IMR-90 (cell line): ENCODE data around the gene CLBA1. TPM values are rescaled to one million over a fixed set of nuclear protein-coding genes. Genes with fewer than 3 reads are reported as not detected.

Experiments
- ATAC-seq: fragments of 200-7000 bp; cut with Tn5 transposase; 2 replicates; pipeline ENCODE4 v1.9.1; 2020; ENCODE audit warnings: low read depth, mild to moderate bottlenecking, moderate library complexity
- BruUV-seq: library from RNA; stranded (reverse); fragments of 400-500 nt; replicated peaks from 2 replicates; lab custom pipeline; 2021; lab: Mats Ljungman, UMichigan
- CTCF ChIA-PET: fragments of 300-600 bp; formaldehyde crosslinking; extraction: SDS; loops from one replicate; lab custom pipeline; 2021; ENCODE audit warnings: antibody characterized with exemption; lab: Yijun Ruan, JAX
- POLR2A ChIA-PET: fragments of 300-600 bp; sonication (Branson Sonifier 250); formaldehyde crosslinking; loops from one replicate; lab custom pipeline; 2022; ENCODE audit warnings: antibody characterized with exemption; ENCODE audit not compliant: unreplicated experiment; lab: Charles Lee
- DNase-seq: peaks from one replicate; pipeline ENCODE4 v3.0.0; 2013
- H2AFZ ChIP-seq: replicated peaks from 2 replicates; pipeline ENCODE3; 2013; ENCODE audit warnings: low read length, mild to moderate bottlenecking; ENCODE audit not compliant: poor library complexity
- H2AK5ac ChIP-seq: 2 replicates; pipeline ENCODE4 v1.6.1; 2013; ENCODE audit warnings: low read depth, low read length, inconsistent platforms
- H2AK9ac ChIP-seq: replicated peaks from 2 replicates; pipeline ENCODE3; 2013; ENCODE audit warnings: mild to moderate bottlenecking, low read depth, low read length, moderate library complexity; ENCODE audit not compliant: poor library complexity
- H2BK120ac ChIP-seq: 2 replicates; pipeline ENCODE4 v1.6.1; 2013; ENCODE audit warnings: low read depth, low read length, inconsistent platforms
- H2BK15ac ChIP-seq: 3 replicates; pipeline ENCODE4 v1.6.1; 2013; ENCODE audit warnings: low read depth, low read length, inconsistent platforms
- H2BK20ac ChIP-seq: 2 replicates; pipeline ENCODE4 v1.6.1; 2013; ENCODE audit warnings: low read depth, mild to moderate bottlenecking, inconsistent platforms, low read length, moderate library complexity
- H2BK5ac ChIP-seq: 2 replicates; pipeline ENCODE4 v1.6.1; 2013; ENCODE audit warnings: mild to moderate bottlenecking, low read depth, low read length, inconsistent platforms; ENCODE audit not compliant: poor library complexity, severe bottlenecking
- H3K14ac ChIP-seq: replicated peaks from 2 replicates; pipeline ENCODE4 v1.6.1; 2013; ENCODE audit warnings: low read depth, low read length, inconsistent platforms
- H3K18ac ChIP-seq: 2 replicates; pipeline ENCODE4 v1.6.1; 2013; ENCODE audit warnings: low read depth, low read length, control low read depth
- H3K23ac ChIP-seq: 2 replicates; pipeline ENCODE4 v1.6.1; 2013; ENCODE audit warnings: low read depth, low read length, inconsistent platforms
- H3K27ac ChIP-seq: 2 replicates; pipeline ENCODE4 v1.5.1; 2013; ENCODE audit warnings: mild to moderate bottlenecking, control low read depth, low read length; ENCODE audit not compliant: insufficient read depth
- H3K27me3 ChIP-seq: 2 replicates; pipeline ENCODE4 v1.6.1; 2013; ENCODE audit warnings: low read length; ENCODE audit not compliant: control insufficient read depth, insufficient read depth
- H3K36me3 ChIP-seq: 2 replicates; pipeline ENCODE4 v1.6.1; 2013; ENCODE audit warnings: low read length, mixed read lengths; ENCODE audit not compliant: control insufficient read depth, insufficient read depth
- H3K4ac ChIP-seq: 2 replicates; pipeline ENCODE4 v1.6.1; 2013; ENCODE audit warnings: low read depth, low read length, inconsistent platforms
- H3K4me1 ChIP-seq: 2 replicates; pipeline ENCODE4 v1.6.1; 2013; ENCODE audit warnings: low read length, mixed read lengths; ENCODE audit not compliant: control insufficient read depth, insufficient read depth
- H3K4me2 ChIP-seq: 2 replicates; pipeline ENCODE4 v1.6.1; 2013; ENCODE audit warnings: low read depth, mild to moderate bottlenecking, control low read depth, low read length, moderate library complexity
- H3K4me3 ChIP-seq: 2 replicates; pipeline ENCODE4 v1.5.1; 2013; ENCODE audit warnings: low read depth, mild to moderate bottlenecking, control low read depth, low read length, moderate library complexity; ENCODE audit not compliant: insufficient read depth
- H3K56ac ChIP-seq: 2 replicates; pipeline ENCODE4 v1.6.1; 2013; ENCODE audit warnings: low read length, inconsistent platforms; ENCODE audit not compliant: insufficient read depth; ENCODE audit errors: extremely low read depth
- H3K79me1 ChIP-seq, 2 experiments: 2 replicates each; pipeline ENCODE4 v1.6.1; 2013; ENCODE audit warnings: low read length in 2 of 2, inconsistent platforms in 1 of 2, low read depth in 1 of 2
- H3K9ac ChIP-seq: 2 replicates; pipeline ENCODE4 v1.6.1; 2013; ENCODE audit warnings: low read depth, low read length, control low read depth
- H3K9me1 ChIP-seq: 2 replicates; pipeline ENCODE4 v1.6.1; 2013; ENCODE audit warnings: low read length, inconsistent platforms; ENCODE audit not compliant: insufficient read depth
- H3K9me3 ChIP-seq: 2 replicates; pipeline ENCODE4 v1.6.1; 2013; ENCODE audit warnings: low read length; ENCODE audit not compliant: control insufficient read depth, insufficient read depth
- H4K20me1 ChIP-seq: 2 replicates; pipeline ENCODE4 v1.6.1; 2013; ENCODE audit warnings: low read length, inconsistent platforms; ENCODE audit not compliant: insufficient read depth
- H4K5ac ChIP-seq: 2 replicates; pipeline ENCODE4 v1.6.1; 2013; ENCODE audit warnings: mild to moderate bottlenecking, low read depth, low read length, control low read depth
- H4K8ac ChIP-seq, 2 experiments: 2 replicates each; pipeline ENCODE4 v1.6.1; 2013; ENCODE audit warnings: low read depth in 2 of 2, low read length in 2 of 2, control low read depth in 1 of 2, inconsistent platforms in 1 of 2
- H4K91ac ChIP-seq: 2 replicates; pipeline ENCODE4 v1.6.1; 2013; ENCODE audit warnings: low read depth, low read length, inconsistent platforms; ENCODE audit not compliant: insufficient read depth
- BHLHE40 ChIP-seq: fragments of 150-350 bp; IDR thresholded peaks from 2 replicates; pipeline ENCODE4 v1.6.1; 2016; ENCODE audit warnings: mild to moderate bottlenecking, low read depth, low read length
- CTCF ChIP-seq: conservative IDR thresholded peaks from 2 replicates; pipeline ENCODE4 v1.5.1; 2012; ENCODE audit warnings: mild to moderate bottlenecking, low read depth, low read length, improper control_type of control experiment
- MAZ ChIP-seq: IDR thresholded peaks from 2 replicates; pipeline ENCODE4 v1.6.1; 2012; ENCODE audit warnings: low read depth, mild to moderate bottlenecking, low read length, improper control_type of control experiment, moderate library complexity, borderline replicate concordance
- SMC3 ChIP-seq: fragments of 150-350 bp; IDR thresholded peaks from 2 replicates; pipeline ENCODE4 v1.6.1; 2016; ENCODE audit warnings: low read depth, mild to moderate bottlenecking, antibody characterized with exemption, low read length, moderate library complexity
- WGBS, 2 experiments: methylation state at CpG; one replicate each; pipeline versions ENCODE4 v1.1.5 to v1.1.7; 2013; ENCODE audit warnings: missing lambda C conversion rate in 2 of 2; ENCODE audit not compliant: insufficient read length in 1 of 2; ENCODE audit errors: extremely low coverage in 2 of 2; 5-methylcytosine and 5-hydroxymethylcytosine counted together
- dilution Hi-C: fragments of 300-500 bp; cut with HindIII; formaldehyde crosslinking; loops from one replicate; pipeline ENCODE4 v1.14.3; 2018; ENCODE audit warnings: low sequenced_read_pairs; ENCODE audit not compliant: unreplicated experiment
- in situ Hi-C: fragments of 300-500 bp; cut with MboI; formaldehyde crosslinking; loops from 3 replicates; pipeline ENCODE4 v1.14.3; 2019; ENCODE audit warnings: low sequenced_read_pairs, inconsistent platforms, mixed read lengths
- intact Hi-C: fragments of 100-400 bp; cut with micrococcal nuclease; formaldehyde crosslinking; loops from 2 replicates; pipeline ENCODE4 v1.10.0; 2022
- polyA plus RNA-seq, 3 experiments: library from polyadenylated mRNA; depleted of rRNA; stranded (reverse); fragments of >200 nt; gene quantifications; 2 replicates each; pipeline ENCODE4 v1.2.3, GENCODE V29; 2012; ENCODE audit warnings: low replicate concordance in 1 of 3
- total RNA-seq: library from RNA; depleted of rRNA; stranded (reverse); fragments of >200 nt; gene quantifications from 2 replicates; pipeline ENCODE4 v1.2.3, GENCODE V29; 2012

CLBA1 gene
- total and polyA plus RNA-seq, 2 of the 4 experiments (the other 2 are of a cell fraction): 2.7 to 6.2 TPM

GRCh38 chr14:104972301-104973134 is 13.1 kb upstream of the CLBA1 start:
- peak overlapping the region; percentile 9 for H3K27ac ChIP-seq
- H4K20me1 ChIP-seq: 0 out of 2 replicates have a peak, but pooled peaks cover 3% of the 10 kb centered on the region
- no peak overlapping the region for H3K4me3 ChIP-seq
- peaks cover 0 to 30% of the 10 kb centered on the region in 2 experiments; a peak in 1 of 4 replicates for H3K79me1 ChIP-seq
- peak overlapping the region; percentile 46 for H2BK5ac ChIP-seq
- ChIA-PET CTCF (interaction anchor here (4.1 kb wide), 1 partner anchor 73 kb away, joined by 21 read pairs; no protein-coding TSS in a partner anchor), POLR2A (interaction anchor here (0.9 kb wide), 1 partner anchor 113 kb away, joined by 7 read pairs; no protein-coding TSS in a partner anchor)
- H2BK20ac ChIP-seq: peak overlapping the region; percentile 73
- in situ Hi-C loops: loop anchor here (5.0 kb wide), 2 partner anchors 35 to 75 kb away; no protein-coding TSS in a partner anchor
- 69% methylated on average over 11 of the region's 28 CpGs; no CpG with 5 or more reads in 1 of the 2 experiments for WGBS, 2 experiments
- DNase-seq (no peak), ATAC-seq (no peak)
- H3K9me1 ChIP-seq: peaks cover 11% of the 10 kb centered on the region
- H3K56ac ChIP-seq: no peak overlapping the region
- H4K8ac ChIP-seq: peak overlapping the region; percentile 2 to 41; a peak in 2 of 4 replicates
- peak overlapping the region; percentile 36; the same call in 1 of the 2 replicates for H3K18ac ChIP-seq
- H2AK9ac ChIP-seq: peak overlapping the region; percentile 84
- peak overlapping the region; percentile 93 for H3K4ac ChIP-seq
- peak overlapping the region; percentile 77 for H4K91ac ChIP-seq
- H2BK120ac ChIP-seq: peak overlapping the region; percentile 95
- H2BK15ac ChIP-seq: peak overlapping the region; percentile 3; the same call in 2 of the 3 replicates
- peaks cover 44% of the 10 kb centered on the region for H3K4me1 ChIP-seq
- H3K14ac ChIP-seq: peak overlapping the region; percentile 35
- H2AK5ac ChIP-seq: peak overlapping the region; percentile 87
- peak overlapping the region; percentile 89 for H2AFZ ChIP-seq
- H4K5ac ChIP-seq: peak overlapping the region; percentile 23; the same call in 1 of the 2 replicates
- peak overlapping the region; percentile 23; the same call in 1 of the 2 replicates for H3K4me2 ChIP-seq
- intact Hi-C loops: loop anchor here (1.0 to 5.0 kb wide), 2 partner anchors 40 to 76 kb away; no protein-coding TSS in a partner anchor
- H3K9ac ChIP-seq: no peak overlapping the region
- TF ChIP-seq MAZ: no peak
- no peak for TF ChIP-seq SMC3
- no peak for TF ChIP-seq CTCF
- TF ChIP-seq BHLHE40: no peak
- no peaks in the 10 kb centered on the region for H3K36me3 ChIP-seq
- no TSS peak for BruUV-seq
- no peaks in the 10 kb centered on the region for H3K9me3 ChIP-seq
- H3K23ac ChIP-seq: peak overlapping the region; percentile 2; the same call in 1 of the 2 replicates
- no peaks in the 10 kb centered on the region for H3K27me3 ChIP-seq
- dilution Hi-C loops: no loop called here
